Measurements from ENCODE around the gene POU6F2. TPM values are rescaled to one million over a fixed set of nuclear protein-coding genes. Genes with fewer than 3 reads are reported as not detected.
"Not testable (repeated sequence)": the region's sequence is repeated elsewhere in the genome, so short reads cannot be mapped to it uniquely, and the experiment has no call there.

Gene POU6F2
- total and polyA plus RNA-seq, 2 experiments from 2014 or later: 7.2 to 7.3 TPM

- H3K9me3 Mint-ChIP-seq; H3K27ac ChIP-seq (ENCODE audit: low read depth); H3K36me3 Mint-ChIP-seq (ENCODE audit: low read depth); H3K9me2 ChIP-seq (ENCODE audit: insufficient read depth); H2AFZ ChIP-seq; H3K36me3 ChIP-seq (ENCODE audit: insufficient read depth); H3K27ac Mint-ChIP-seq; ATAC-seq; H3K4me3 Mint-ChIP-seq; H3K4me1 Mint-ChIP-seq; H4K20me1 ChIP-seq (replicated peaks; ENCODE audit: insufficient read depth); H3K27me3 ChIP-seq (ENCODE audit: insufficient read depth); H3K27me3 Mint-ChIP-seq (ENCODE audit: insufficient read depth, low read depth, poor library complexity); H3K4me1 ChIP-seq (ENCODE audit: insufficient read depth); H3F3A ChIP-seq (replicated peaks; ENCODE audit: low read depth); H3K4me3 ChIP-seq; H3K4me2 ChIP-seq; H3K79me2 ChIP-seq (replicated peaks; ENCODE audit: insufficient read depth): not testable (repeated sequence)
- DNase-seq (ENCODE audit: low spot score): peak; percentile 21
These were observed 30.2 kb upstream of the POU6F2 start for GRCh38 chr7:38947541-38947940.

GRCh38 chr7:38950309-38950708 lies 27.4 kb upstream of the POU6F2 start:
- H3K9me3 Mint-ChIP-seq: no peaks in the 10 kb centered on the region
- no peaks in the 10 kb centered on the region for H3K4me1 ChIP-seq (ENCODE audit: insufficient read depth)
- no peak overlapping the region for H3K27ac Mint-ChIP-seq
- 0 out of 3 replicates have a peak, but pooled peaks cover 2% of the 10 kb centered on the region for H3K4me1 Mint-ChIP-seq
- ATAC-seq: no peak
- no peaks in the 10 kb centered on the region for H3K9me2 ChIP-seq (ENCODE audit: insufficient read depth)
- H2AFZ ChIP-seq: no peak overlapping the region
- no peaks in the 10 kb centered on the region for H3K36me3 Mint-ChIP-seq (ENCODE audit: low read depth)
- H3K36me3 ChIP-seq (ENCODE audit: insufficient read depth): no peaks in the 10 kb centered on the region
- H3K4me2 ChIP-seq: no peak overlapping the region
- H3K27me3 Mint-ChIP-seq (ENCODE audit: insufficient read depth, low read depth, poor library complexity): peaks cover 2% of the 10 kb centered on the region
- no peak overlapping the region for H3K27ac ChIP-seq (ENCODE audit: low read depth)
- H3K4me3 Mint-ChIP-seq: no peak overlapping the region
- H3K4me3 ChIP-seq: no peak overlapping the region
- no peaks in the 10 kb centered on the region for H4K20me1 ChIP-seq (replicated peaks; ENCODE audit: insufficient read depth)
- no peak for DNase-seq (ENCODE audit: low spot score)
- TF ChIP-seq EZH2 (IDR thresholded peaks at IDR 0.05; ENCODE audit: low read depth, unreplicated experiment) (no peak), JUNB (IDR thresholded peaks at IDR 0.05; ENCODE audit: unreplicated experiment) (no peak), NANOG (IDR thresholded peaks at IDR 0.05; ENCODE audit: borderline replicate concordance) (no peak), ETS1 (IDR thresholded peaks at IDR 0.05) (no peak), ZNF114 (CRISPR knock-in tag; IDR thresholded peaks at IDR 0.05) (no peak), CREB1 (CRISPR knock-in tag; IDR thresholded peaks at IDR 0.05; ENCODE audit: low read depth) (no peak), POLR2AphosphoS5 (IDR thresholded peaks at IDR 0.05; ENCODE audit: low read depth) (no peak), STAT1 (IDR thresholded peaks at IDR 0.05; ENCODE audit: unreplicated experiment) (no peak), EZH2phosphoT487 (IDR thresholded peaks at IDR 0.05; ENCODE audit: unreplicated experiment) (no peak), ZNF331 (CRISPR knock-in tag; IDR thresholded peaks at IDR 0.05; ENCODE audit: low read depth) (no peak), ZNF462 (CRISPR knock-in tag; IDR thresholded peaks at IDR 0.05) (no peak)
- no peaks in the 10 kb centered on the region for H3K27me3 ChIP-seq (ENCODE audit: insufficient read depth)
- H3F3A ChIP-seq (replicated peaks; ENCODE audit: low read depth): no peaks in the 10 kb centered on the region
- H3K79me2 ChIP-seq (replicated peaks; ENCODE audit: insufficient read depth): no peaks in the 10 kb centered on the region

All from GM23338 (cell line).